ENCODE measurements around the gene PLPP3. TPM values are rescaled to one million over a fixed set of nuclear protein-coding genes. Genes with fewer than 3 reads are reported as not detected.

The PLPP3 gene
- total RNA-seq, 1 experiment from 2014 or later, result 26.7 TPM

- Histone ChIP-seq H3K79me2 (ENCODE audit: insufficient read depth, low read length) (peaks cover 11% of the 10 kb centered on the region; the same call in 1 of the 2 replicates), H3K4me1 (ENCODE audit: insufficient read depth, low read length) (peaks cover 8% of the 10 kb centered on the region)
- H3K9me3 Mint-ChIP-seq, result no peaks in the 10 kb centered on the region
Observed at GRCh38 chr1:56525489-56526041, 53.8 kb downstream of the PLPP3 start.

More at GRCh38 chr1:56525489-56526041, 53.8 kb downstream of the PLPP3 start:
- peaks cover 21 to 48% (median 45%) of the 10 kb centered on the region in 3 experiments; a peak in 6 of 7 replicates for H3K36me3 Mint-ChIP-seq (ENCODE audit: insufficient read depth in 1 of 3, low read depth in 3 of 3)
- Histone ChIP-seq H3K4ac (ENCODE audit: low read depth, low read length) (no peak overlapping the region), H4K20me1 (ENCODE audit: control insufficient read depth, insufficient read depth, insufficient read length) (no peaks in the 10 kb centered on the region), H3K18ac (ENCODE audit: insufficient read length, low read depth, low read length) (no peak overlapping the region), H2BK12ac (ENCODE audit: insufficient read length, low read depth, low read length) (no peak overlapping the region), H3K4me2 (ENCODE audit: insufficient read depth, insufficient read length, low read length) (no peak overlapping the region), H2AK5ac (ENCODE audit: insufficient read length, low read length) (no peak overlapping the region), H3K9ac (ENCODE audit: extremely low read depth, insufficient read length, low read length) (no peak overlapping the region), H3K56ac (ENCODE audit: insufficient read length, low read depth, low read length) (no peak overlapping the region), H3T11ph (ENCODE audit: low read length) (no peak overlapping the region), H2BK5ac (ENCODE audit: insufficient read length, low read length) (no peak overlapping the region), H2BK120ac (ENCODE audit: low read depth, low read length, poor library complexity, severe bottlenecking) (no peak overlapping the region), H3K14ac (ENCODE audit: insufficient read depth, low read length) (no peak overlapping the region), H3K27ac (ENCODE audit: insufficient read length, low read depth, low read length) (peak overlapping the region; percentile 33), H3K9me3 (ENCODE audit: control insufficient read depth, low read depth, low read length) (no peaks in the 10 kb centered on the region), H3K79me1 (ENCODE audit: insufficient read depth, low read depth, low read length, poor library complexity, severe bottlenecking) (peaks cover 6% of the 10 kb centered on the region), H2AFZ (ENCODE audit: low read length) (no peak overlapping the region), H3K23me2 (ENCODE audit: insufficient read length, low read depth, low read length, poor library complexity, severe bottlenecking) (peaks cover 3% of the 10 kb centered on the region), H3K23ac (ENCODE audit: insufficient read length, low read depth, low read length) (no peak overlapping the region), H2BK20ac (ENCODE audit: low read depth, low read length, poor library complexity, severe bottlenecking) (no peak overlapping the region), H4K91ac (ENCODE audit: insufficient read length, low read depth, low read length) (no peak overlapping the region), H2BK15ac (ENCODE audit: low read depth, low read length) (no peak overlapping the region), H4K8ac (replicated peaks; ENCODE audit: insufficient read length, low read depth, low read length) (no peak overlapping the region), H3K27me3 (ENCODE audit: insufficient read depth, low read length) (no peaks in the 10 kb centered on the region), H4K5ac (ENCODE audit: insufficient read length, low read depth, low read length) (no peak overlapping the region)
- WGBS (ENCODE audit: extremely low coverage, insufficient read length, low lambda C conversion rate), result no CpG with 5 or more reads among the region's 4 CpGs
- H3K27ac Mint-ChIP-seq, result peak overlapping the region in 2 of 3 experiments; percentile 20 to 37; a peak in 3 of 7 replicates
- no peaks in the 10 kb centered on the region for H3K27me3 Mint-ChIP-seq (ENCODE audit: low read depth)
- no peak for TF ChIP-seq CTCF (conservative IDR thresholded peaks at IDR 0.05)
- H3K4me3 Mint-ChIP-seq, result no peak overlapping the region
- DNase-seq, result no peak
- H3K4me1 Mint-ChIP-seq, result peaks cover 46 to 49% of the 10 kb centered on the region in 2 experiments

Measured in H9 (cell line).